HG02840 (cell line): ENCODE data around the gene SMARCE1.

Source experiments
- ATAC-seq: cut with Tn5 transposase; IDR thresholded peaks from one replicate; pipeline ENCODE4 v1.9.1; 2021; ENCODE audit warnings: mild to moderate bottlenecking, moderate library complexity, moderate number of reproducible peaks; ENCODE audit not compliant: unreplicated experiment, low FRiP score

The SMARCE1 gene

GRCh38 chr17:40646791-40647623, 611 bp downstream of the SMARCE1 start:
- peak; percentile 40 for ATAC-seq

GRCh38 chr17:40645943-40646342, 1.7 kb downstream of the SMARCE1 start:
- ATAC-seq, result no peak

DNA sequence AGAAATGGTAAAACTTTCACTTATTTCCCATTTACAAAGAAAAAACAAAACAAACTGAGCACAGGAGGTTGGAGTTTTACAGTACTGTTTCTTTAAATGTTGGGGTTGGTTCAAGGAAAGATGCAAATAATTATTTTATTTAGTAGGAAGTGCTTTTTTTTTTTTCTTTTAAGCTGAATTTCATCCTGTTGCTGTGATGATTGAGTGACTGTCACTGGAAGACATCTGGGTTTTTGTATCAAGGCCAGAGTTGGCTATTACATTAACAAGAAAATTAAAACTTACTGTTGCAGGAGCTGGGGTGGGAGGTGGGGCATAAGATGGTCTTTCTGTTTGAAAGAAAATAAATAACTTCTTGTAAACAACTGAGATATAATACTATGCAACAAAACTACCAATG, 2.3 kb downstream of the SMARCE1 start:
- ATAC-seq, result no peak

- no peak for ATAC-seq
Measured at GRCh38 chr17:40637931-40638330, 9.7 kb downstream of the SMARCE1 start.

- no peak for ATAC-seq
Measured at GRCh38 chr17:40633871-40634270, 13.7 kb downstream of the SMARCE1 start.

DNA sequence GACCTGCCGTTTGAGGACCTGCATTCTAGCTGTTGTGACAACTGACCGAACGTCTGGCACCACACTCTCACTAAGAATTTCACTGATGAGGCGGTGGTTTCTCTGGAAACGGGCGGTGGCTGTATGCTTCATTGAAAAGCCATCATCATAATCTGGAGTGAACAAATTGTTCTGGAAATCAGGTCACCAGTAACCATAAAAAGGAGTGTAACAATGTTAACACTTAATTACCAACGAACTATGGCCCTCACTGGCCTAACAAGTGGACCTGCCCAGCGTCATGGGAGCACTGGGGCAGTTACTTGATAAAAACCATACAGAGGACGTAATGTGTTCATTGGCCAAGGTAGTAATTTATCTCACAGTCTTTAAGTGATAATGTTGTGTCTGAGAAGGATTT, 15.4 kb downstream of the SMARCE1 start:
- no peak for ATAC-seq

GRCh38 chr17:40629842-40630241, 17.8 kb downstream of the SMARCE1 start:
- no peak for ATAC-seq

- no peak for ATAC-seq
Measured at GRCh38 chr17:40625311-40625710, 22.3 kb downstream of the SMARCE1 start.

GRCh38 chr17:40623419-40624210, 24.0 kb downstream of the SMARCE1 start:
- ATAC-seq, result no peak

GRCh38 chr17:40622509-40622928, 25.1 kb downstream of the SMARCE1 start:
- no peak for ATAC-seq

DNA sequence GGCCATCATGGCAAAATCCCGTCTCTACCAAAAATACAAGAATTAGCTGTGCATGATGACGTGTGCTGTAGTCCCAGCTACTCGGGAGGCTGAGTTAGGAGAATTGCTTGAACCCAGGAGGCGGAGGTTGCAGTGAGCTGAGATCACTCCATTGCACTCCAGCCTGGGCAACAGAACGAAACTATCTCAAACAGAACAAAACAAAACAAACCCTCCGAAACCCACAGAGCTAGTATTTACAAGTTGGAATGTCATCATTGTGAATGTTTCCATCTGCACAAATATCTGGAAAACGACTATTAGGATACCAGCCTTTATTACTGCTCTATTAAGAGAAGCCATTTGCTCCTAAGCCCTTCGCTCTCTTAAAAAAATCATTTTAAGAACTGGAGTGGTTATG, 26.0 kb downstream of the SMARCE1 start:
- no peak for ATAC-seq

- no peak for ATAC-seq
Measured at GRCh38 chr17:40621019-40621418, 26.6 kb downstream of the SMARCE1 start.

- ATAC-seq, result no peak
Measured at GRCh38 chr17:40618754-40619625, 28.6 kb downstream of the SMARCE1 start.

GRCh38 chr17:40617678-40618240, 29.9 kb downstream of the SMARCE1 start:
- ATAC-seq, result no peak

- no peak for ATAC-seq
Measured at GRCh38 chr17:40616592-40616991, 31.0 kb downstream of the SMARCE1 start.

DNA sequence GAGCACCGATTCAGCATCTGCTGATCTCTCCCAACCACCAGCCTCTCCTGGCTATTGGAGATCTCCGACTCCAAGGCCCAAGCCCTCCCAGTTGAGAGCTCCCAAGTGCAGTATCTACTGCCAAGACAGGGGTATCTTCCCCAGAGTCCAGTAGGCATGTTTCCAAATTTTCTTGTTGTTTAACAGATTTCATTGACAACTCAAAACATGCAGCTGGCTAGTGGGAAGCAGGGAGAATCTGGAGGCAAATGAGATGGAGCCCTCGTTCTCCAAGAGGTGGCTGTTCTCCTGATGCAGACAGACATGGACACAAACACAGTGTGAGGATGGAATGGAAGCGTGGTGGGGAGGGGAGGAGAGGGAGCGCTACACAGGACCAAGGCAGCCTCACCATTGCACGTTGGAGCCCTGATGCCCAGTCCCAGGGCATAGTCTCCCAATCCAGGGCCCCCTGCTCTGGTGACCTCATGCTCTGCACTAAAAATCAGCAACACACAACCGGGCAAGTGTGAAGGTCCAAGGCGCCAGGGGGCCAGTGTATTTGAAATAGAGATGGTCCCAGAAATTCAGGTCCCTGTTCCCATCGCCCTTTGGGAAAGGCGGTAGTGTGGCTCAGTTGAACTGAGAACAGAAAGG, 31.7 kb downstream of the SMARCE1 start:
- ATAC-seq, result no peak

DNA sequence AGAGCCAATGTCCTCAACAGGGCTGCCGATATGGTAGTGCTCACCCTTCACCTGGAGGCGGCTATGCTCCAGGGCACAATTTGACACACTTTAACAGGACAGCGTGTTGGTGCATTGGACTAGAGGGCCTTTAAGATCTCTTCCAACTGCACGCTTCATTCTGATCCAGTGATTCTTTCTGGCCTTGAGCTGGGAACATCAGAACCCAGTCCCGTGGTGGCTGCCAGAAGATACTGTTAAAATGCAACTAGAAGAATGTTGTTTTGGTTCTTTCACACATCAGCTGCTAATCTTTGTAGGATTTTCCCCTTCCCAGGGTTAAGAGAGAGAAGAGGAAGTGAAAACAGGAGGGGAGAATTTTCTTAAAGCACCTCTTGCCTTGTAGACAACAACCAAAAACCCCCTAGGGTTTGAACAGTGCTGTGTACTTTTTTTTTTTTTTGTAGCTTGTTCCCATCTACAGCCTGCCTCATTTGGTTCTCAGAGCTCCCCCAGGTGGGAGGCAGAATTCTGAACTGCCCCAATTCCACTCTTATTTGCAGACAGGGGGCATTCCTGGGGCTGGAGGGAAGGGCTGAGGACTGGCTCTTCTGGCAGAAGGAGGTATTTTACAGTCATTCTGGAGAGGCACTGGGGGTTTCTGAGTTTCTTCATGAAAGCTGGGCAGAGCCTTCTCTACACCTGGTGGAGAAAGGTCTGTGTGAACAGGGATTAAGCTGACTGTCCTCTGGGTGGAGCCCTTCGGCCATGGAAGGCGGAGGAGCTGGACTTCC, 32.4 kb downstream of the SMARCE1 start:
- ATAC-seq, result peak; percentile 53

DNA sequence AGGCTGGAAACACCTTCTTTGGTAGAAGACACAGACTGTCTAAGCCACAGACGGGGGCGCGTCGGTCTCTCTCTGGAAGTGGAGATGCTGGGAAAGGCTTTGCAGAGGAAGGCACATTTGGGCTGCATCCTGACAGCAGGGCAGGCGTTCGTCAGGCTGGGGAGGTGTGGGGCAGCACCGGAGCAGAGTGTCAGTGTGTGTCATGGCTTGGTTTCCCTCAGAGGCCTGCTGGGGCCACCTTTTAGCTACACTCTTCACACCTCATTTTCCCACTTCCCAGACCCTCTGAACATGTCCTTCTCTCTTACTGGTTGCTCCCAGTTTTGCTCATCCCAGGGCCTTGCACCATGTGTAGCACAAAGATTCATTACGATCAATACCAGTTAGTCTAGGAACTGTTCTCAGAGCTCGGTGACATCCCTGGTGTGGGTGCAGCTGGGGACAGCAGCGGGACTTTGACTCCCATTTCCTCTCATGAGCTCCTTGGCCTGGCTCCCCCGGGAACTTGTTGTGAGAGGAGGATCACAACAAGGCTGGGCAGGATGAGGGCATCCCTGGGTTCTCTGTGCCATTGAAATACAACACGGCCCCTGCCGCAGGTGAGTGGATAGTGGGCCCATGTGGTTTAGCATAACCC, 33.1 kb downstream of the SMARCE1 start:
- peak; percentile 8 for ATAC-seq
